OCI-LY7 (cell line): ENCODE results near the gene AKAP5. TPM values are rescaled to one million over a fixed set of nuclear protein-coding genes. Genes with fewer than 3 reads are reported as not detected.

ENCODE experiments used
- BruUV-seq: library from RNA; stranded (reverse); fragments of 400-500 nt; replicated peaks from 2 replicates; lab custom pipeline; 2021; lab: Mats Ljungman, UMichigan
- CTCF ChIA-PET: fragments of 300-600 bp; sonication (Branson Sonifier 250); formaldehyde crosslinking; loops from one replicate; lab custom pipeline; 2022; ENCODE audit warnings: antibody characterized with exemption; ENCODE audit not compliant: unreplicated experiment; lab: Charles Lee
- POLR2A ChIA-PET: fragments of 300-600 bp; sonication (Branson Sonifier 250); formaldehyde crosslinking; loops from one replicate; lab custom pipeline; 2022; ENCODE audit warnings: antibody characterized with exemption; lab: Charles Lee
- DNase-seq: peaks from one replicate; pipeline ENCODE4 v3.0.0-alpha.2; 2015; ENCODE audit warnings: low spot score
- H2AFZ ChIP-seq: fragments of 200-600 bp; sonication (generic), shearing (Covaris generic); 2 replicates; pipeline ENCODE4 v1.6.1; 2014; ENCODE audit warnings: mild to moderate bottlenecking, antibody characterized with exemption, low read length, moderate library complexity
- H3K27ac ChIP-seq: fragments of 200-600 bp; sonication (generic); 2 replicates; pipeline ENCODE4 v1.5.1; 2014; ENCODE audit warnings: mixed run types, low read depth, mild to moderate bottlenecking, moderate library complexity, low read length, inconsistent platforms; ENCODE audit not compliant: poor library complexity, severe bottlenecking
- H3K36me3 ChIP-seq: fragments of 200-600 bp; sonication (generic); 2 replicates; pipeline ENCODE4 v1.6.1; 2014; ENCODE audit warnings: mild to moderate bottlenecking, antibody characterized with exemption, low read length, moderate library complexity, mixed read lengths; ENCODE audit not compliant: insufficient read depth
- H3K4me1 ChIP-seq: fragments of 200-600 bp; sonication (generic); 2 replicates; pipeline ENCODE4 v1.5.1; 2014; ENCODE audit warnings: mild to moderate bottlenecking, low read length; ENCODE audit not compliant: insufficient read depth, poor library complexity, severe bottlenecking
- H3K4me2 ChIP-seq: fragments of 200-600 bp; sonication (generic); 2 replicates; pipeline ENCODE4 v1.6.1; 2014; ENCODE audit warnings: mild to moderate bottlenecking, low read length
- H3K4me3 ChIP-seq: fragments of 200-600 bp; sonication (generic); 2 replicates; pipeline ENCODE4 v1.5.1; 2014; ENCODE audit warnings: mild to moderate bottlenecking, low read depth, low read length; ENCODE audit not compliant: poor library complexity, severe bottlenecking
- H3K79me2 ChIP-seq: fragments of 200-600 bp; sonication (generic); 2 replicates; pipeline ENCODE4 v1.6.1; 2016; ENCODE audit warnings: low read depth, mild to moderate bottlenecking, low read length, moderate library complexity, mixed read lengths; ENCODE audit not compliant: insufficient read depth
- H3K9me2 ChIP-seq: fragments of 200-600 bp; sonication (generic); 2 replicates; pipeline ENCODE4 v1.6.1; 2016; ENCODE audit warnings: mild to moderate bottlenecking, low read length, mixed read lengths; ENCODE audit not compliant: insufficient read depth
- H3K9me3 ChIP-seq: fragments of 200-600 bp; sonication (generic); 2 replicates; pipeline ENCODE4 v1.6.1; 2014; ENCODE audit warnings: mild to moderate bottlenecking, mixed run types, low read length, mixed read lengths
- H4K20me1 ChIP-seq: fragments of 200-600 bp; sonication (generic); 2 replicates; pipeline ENCODE4 v1.6.1; 2014; ENCODE audit warnings: mild to moderate bottlenecking, antibody characterized with exemption, low read length, moderate library complexity, mixed read lengths; ENCODE audit not compliant: insufficient read depth
- CTCF ChIP-seq: fragments of 200-600 bp; sonication (generic); conservative IDR thresholded peaks from 2 replicates; pipeline ENCODE4 v1.5.1; 2014; ENCODE audit warnings: mild to moderate bottlenecking, antibody characterized with exemption, low read length, moderate library complexity, mixed read lengths
- EZH2phosphoT487 ChIP-seq: fragments of 200-600 bp; sonication (generic); IDR thresholded peaks from 2 replicates; pipeline ENCODE4 v1.6.1; 2018; ENCODE audit warnings: low read depth, borderline replicate concordance, mild to moderate bottlenecking, mixed run types, antibody characterized with exemption, low read length, moderate library complexity, mixed read lengths
- intact Hi-C: fragments of 100-400 bp; cut with micrococcal nuclease; formaldehyde crosslinking; loops from one replicate; pipeline ENCODE4 v1.10.0; 2022; ENCODE audit not compliant: unreplicated experiment
- total RNA-seq, 2 experiments: library from RNA; depleted of rRNA in 1 of 2; stranded (reverse); fragments of >200 nt in 1 of 2; shearing (Covaris generic) in 1 of 2; gene quantifications; 2 replicates each; pipeline ENCODE4 v1.2.3, GENCODE V29; 2014 to 2022

The AKAP5 gene
- total RNA-seq, 2 experiments from 2014 or later = 0.57 to 0.92 TPM

- intact Hi-C loops = no loop called here
- Histone ChIP-seq H3K79me2 (no peaks in the 10 kb centered on the region), H3K27ac (no peak overlapping the region), H3K4me2 (no peak overlapping the region), H3K9me3 (no peaks in the 10 kb centered on the region), H3K4me1 (no peaks in the 10 kb centered on the region), H3K4me3 (no peak overlapping the region), H3K36me3 (peaks cover 96% of the 10 kb centered on the region), H3K9me2 (no peaks in the 10 kb centered on the region), H4K20me1 (no peaks in the 10 kb centered on the region), H2AFZ (no peak overlapping the region)
- ChIA-PET CTCF (no interaction called here), POLR2A (interaction anchor here (0.5 to 0.7 kb wide), 2 partner anchors 233 to 714 kb away, joined by 3 to 4 read pairs; no protein-coding TSS in a partner anchor)
- no peak for DNase-seq
- BruUV-seq = TSS peak; percentile 38
- TF ChIP-seq EZH2phosphoT487 (no peak), CTCF (no peak)
Observed at GRCh38 chr14:64439141-64439540, 26.2 kb upstream of the AKAP5 start.

GRCh38 chr14:64440494-64440893 is 24.8 kb upstream of the AKAP5 start:
- Histone ChIP-seq H3K36me3 (peaks cover 97% of the 10 kb centered on the region), H3K4me3 (no peak overlapping the region), H3K4me2 (no peak overlapping the region), H3K79me2 (no peaks in the 10 kb centered on the region), H3K9me2 (no peaks in the 10 kb centered on the region), H2AFZ (no peak overlapping the region), H3K9me3 (no peaks in the 10 kb centered on the region), H3K27ac (no peak overlapping the region), H4K20me1 (no peaks in the 10 kb centered on the region), H3K4me1 (peaks cover 6% of the 10 kb centered on the region)
- BruUV-seq = no TSS peak
- intact Hi-C loops = no loop called here
- DNase-seq = no peak
- POLR2A ChIA-PET = interaction anchor here (0.7 kb wide), 1 partner anchor 8 kb away, joined by 3 read pairs; no protein-coding TSS in a partner anchor
- no peak for TF ChIP-seq CTCF
- no peak for TF ChIP-seq EZH2phosphoT487
- CTCF ChIA-PET = no interaction called here

GRCh38 chr14:64442300-64442988 is 22.9 kb upstream of the AKAP5 start:
- no peak overlapping the region for H3K4me2 ChIP-seq
- H3K9me2 ChIP-seq = no peaks in the 10 kb centered on the region
- TF ChIP-seq CTCF = no peak
- TF ChIP-seq EZH2phosphoT487 = no peak
- H3K36me3 ChIP-seq = peaks cover 91% of the 10 kb centered on the region
- DNase-seq = no peak
- intact Hi-C loops = no loop called here
- BruUV-seq = no TSS peak
- no peak overlapping the region for H3K4me3 ChIP-seq
- H3K79me2 ChIP-seq = no peaks in the 10 kb centered on the region
- H3K4me1 ChIP-seq = peaks cover 7% of the 10 kb centered on the region
- no peak overlapping the region for H2AFZ ChIP-seq
- ChIA-PET CTCF (no interaction called here), POLR2A (interaction anchor here (0.6 kb wide), 1 partner anchor 307 kb away, joined by 5 read pairs; no protein-coding TSS in a partner anchor)
- no peaks in the 10 kb centered on the region for H4K20me1 ChIP-seq
- no peak overlapping the region for H3K27ac ChIP-seq
- H3K9me3 ChIP-seq = no peaks in the 10 kb centered on the region
